B cell (primary cell): ENCODE measurements around the gene TMEM132E. TPM values are rescaled to one million over a fixed set of nuclear protein-coding genes. Genes with fewer than 3 reads are reported as not detected.

Experiments used
- ATAC-seq: fragments of 200-7000 bp; cut with Tn5 transposase; one replicate; pipeline ENCODE4 v1.10.0; 2021; ENCODE audit warnings: low read depth, mild to moderate bottlenecking, moderate number of reproducible peaks, moderate library complexity
- CTCF ChIA-PET: fragments of 350-600 bp; sonication (Branson Sonifier 250); formaldehyde crosslinking; loops from one replicate; lab custom pipeline; 2021; ENCODE audit warnings: antibody characterized with exemption, inconsistent platforms; lab: Charles Lee
- POLR2A ChIA-PET: fragments of 350-600 bp; sonication (Branson Sonifier 250); formaldehyde crosslinking; loops from one replicate; lab custom pipeline; 2021; ENCODE audit warnings: antibody characterized with exemption; lab: Charles Lee
- DNase-seq: peaks from one replicate; pipeline ENCODE4 v3.0.0; 2013
- H2AFZ ChIP-seq: 2 replicates; pipeline ENCODE4 v1.6.1; 2012; ENCODE audit warnings: mild to moderate bottlenecking, low read depth, low read length; ENCODE audit not compliant: insufficient read depth, poor library complexity, severe bottlenecking
- H3K27ac ChIP-seq, 2 donors: 1 replicate in 1 of 2; 2 replicates in 1 of 2; pipeline ENCODE4 v1.5.1; 2012 to 2013; ENCODE audit warnings: low read length in 2 of 2, mild to moderate bottlenecking in 2 of 2, moderate library complexity in 1 of 2
- H3K27me3 ChIP-seq, 4 experiments: fragments of 200-600 bp in 1 of 4; sonication (generic) in 1 of 4; replicated peaks in 1 of 4; 1 replicate in 2 of 4; 2 replicates in 2 of 4; pipeline versions ENCODE4 v1.6.1 to v1.7.0; 2013 to 2016; ENCODE audit warnings: low read length in 3 of 4, mild to moderate bottlenecking in 2 of 4, mixed read lengths in 1 of 4, moderate library complexity in 1 of 4; ENCODE audit not compliant: insufficient read depth in 4 of 4, control insufficient read depth in 3 of 4; ENCODE audit errors: control extremely low read depth in 1 of 4
- H3K36me3 ChIP-seq, 2 experiments: replicated peaks in 1 of 2; 1 replicate in 1 of 2; 2 replicates in 1 of 2; pipeline versions ENCODE4 v1.6.1 to v1.7.1; 2013; ENCODE audit warnings: low read length in 1 of 2; ENCODE audit not compliant: insufficient read depth in 2 of 2, control insufficient read depth in 1 of 2; ENCODE audit errors: control extremely low read depth in 1 of 2, extremely low read depth in 1 of 2
- H3K4me1 ChIP-seq, 2 donors: fragments of 200-600 bp in 1 of 2; sonication (generic) in 1 of 2; 1 replicate in 1 of 2; 2 replicates in 1 of 2; pipeline versions ENCODE4 v1.5.1 to v1.6.1; 2013 to 2017; ENCODE audit warnings: low read length in 2 of 2; ENCODE audit not compliant: control insufficient read depth in 2 of 2, insufficient read depth in 2 of 2
- H3K4me2 ChIP-seq: replicated peaks from 2 replicates; pipeline ENCODE3; 2012; ENCODE audit warnings: mild to moderate bottlenecking, low read depth, low read length; ENCODE audit not compliant: poor library complexity, severe bottlenecking
- H3K4me3 ChIP-seq, 5 experiments: fragments of 200-600 bp in 1 of 5; sonication (generic) in 1 of 5; 1 replicate in 3 of 5; 2 replicates in 2 of 5; pipeline versions ENCODE4 v1.5.1 to v1.7.0; 2011 to 2016; ENCODE audit warnings: low read length in 4 of 5, mild to moderate bottlenecking in 4 of 5, low read depth in 2 of 5, control low read depth in 1 of 5, moderate library complexity in 1 of 5; ENCODE audit not compliant: insufficient read depth in 1 of 5; ENCODE audit errors: control extremely low read depth in 1 of 5, extremely low read depth in 1 of 5
- H3K79me2 ChIP-seq: fragments of 200-600 bp; sonication (generic); one replicate; pipeline ENCODE4 v1.6.0; 2016; ENCODE audit warnings: low read length; ENCODE audit not compliant: control insufficient read depth, insufficient read depth
- H3K9ac ChIP-seq: fragments of 200-600 bp; sonication (generic); 2 replicates; pipeline ENCODE4 v1.6.1; 2017; ENCODE audit warnings: mild to moderate bottlenecking, low read length, moderate library complexity
- H3K9me3 ChIP-seq, 3 donors: one replicate each; pipeline versions ENCODE4 v1.6.1 to v1.7.1; 2013; ENCODE audit warnings: low read length in 2 of 3; ENCODE audit not compliant: control insufficient read depth in 2 of 3, insufficient read depth in 1 of 3; ENCODE audit errors: control extremely low read depth in 1 of 3
- H4K20me1 ChIP-seq: 2 replicates; pipeline ENCODE4 v1.6.0; 2012; ENCODE audit warnings: mild to moderate bottlenecking, low read length; ENCODE audit not compliant: insufficient read depth, control insufficient read depth, poor library complexity, severe bottlenecking
- H3K27ac Mint-ChIP-seq: one replicate; pipeline ENCODE4 v1.8.0; 2021; ENCODE audit warnings: mixed read lengths
- H3K27me3 Mint-ChIP-seq: one replicate; pipeline ENCODE4 v1.8.0; 2021; ENCODE audit warnings: mixed read lengths
- H3K4me1 Mint-ChIP-seq: one replicate; pipeline ENCODE4 v1.8.0; 2021; ENCODE audit warnings: mixed read lengths
- H3K4me3 Mint-ChIP-seq: one replicate; pipeline ENCODE4 v1.8.0; 2021; ENCODE audit warnings: mixed read lengths
- H3K9me3 Mint-ChIP-seq: one replicate; pipeline ENCODE4 v1.8.0; 2022; ENCODE audit warnings: mixed read lengths; ENCODE audit not compliant: insufficient read depth
- EZH2 ChIP-seq: IDR thresholded peaks from 2 replicates; pipeline ENCODE4 v1.6.1; 2012; ENCODE audit warnings: borderline replicate concordance, low read depth, mild to moderate bottlenecking, moderate library complexity, low read length; ENCODE audit not compliant: insufficient read depth, poor library complexity, severe bottlenecking
- WGBS: methylation state at CpG from one replicate; pipeline ENCODE4 v1.1.5; 2013; ENCODE audit warnings: missing lambda C conversion rate; ENCODE audit not compliant: insufficient coverage; 5-methylcytosine and 5-hydroxymethylcytosine counted together
- intact Hi-C: fragments of 100-400 bp; cut with micrococcal nuclease; formaldehyde crosslinking; loops from one replicate; pipeline ENCODE4 v1.10.0; 2022
- polyA minus RNA-seq: library from RNA; depleted of rRNA, polyadenylated mRNA; stranded (reverse); fragments of >200 nt; gene quantifications from 2 replicates; pipeline ENCODE4 v1.2.3, GENCODE V29; 2012
- polyA plus RNA-seq: library from polyadenylated mRNA; depleted of rRNA; stranded (reverse); fragments of >200 nt; gene quantifications from 2 replicates; pipeline ENCODE4 v1.2.3, GENCODE V29; 2012
- total RNA-seq, 2 donors: library from RNA; stranded (reverse); fragments of 120-200 nt in 1 of 2; gene quantifications; 1 replicate in 1 of 2; 2 replicates in 1 of 2; pipeline versions ENCODE4 v1.2.3 to v1.2.4, GENCODE V29; 2013 to 2022
- TF ChIP-seq, protein P1 (sequence below): fragments of 200-600 bp; IDR thresholded peaks from one replicate; pipeline ENCODE4 v1.8.0; 2022; ENCODE audit warnings: antibody characterized with exemption, mild to moderate bottlenecking

Gene TMEM132E, protein sequence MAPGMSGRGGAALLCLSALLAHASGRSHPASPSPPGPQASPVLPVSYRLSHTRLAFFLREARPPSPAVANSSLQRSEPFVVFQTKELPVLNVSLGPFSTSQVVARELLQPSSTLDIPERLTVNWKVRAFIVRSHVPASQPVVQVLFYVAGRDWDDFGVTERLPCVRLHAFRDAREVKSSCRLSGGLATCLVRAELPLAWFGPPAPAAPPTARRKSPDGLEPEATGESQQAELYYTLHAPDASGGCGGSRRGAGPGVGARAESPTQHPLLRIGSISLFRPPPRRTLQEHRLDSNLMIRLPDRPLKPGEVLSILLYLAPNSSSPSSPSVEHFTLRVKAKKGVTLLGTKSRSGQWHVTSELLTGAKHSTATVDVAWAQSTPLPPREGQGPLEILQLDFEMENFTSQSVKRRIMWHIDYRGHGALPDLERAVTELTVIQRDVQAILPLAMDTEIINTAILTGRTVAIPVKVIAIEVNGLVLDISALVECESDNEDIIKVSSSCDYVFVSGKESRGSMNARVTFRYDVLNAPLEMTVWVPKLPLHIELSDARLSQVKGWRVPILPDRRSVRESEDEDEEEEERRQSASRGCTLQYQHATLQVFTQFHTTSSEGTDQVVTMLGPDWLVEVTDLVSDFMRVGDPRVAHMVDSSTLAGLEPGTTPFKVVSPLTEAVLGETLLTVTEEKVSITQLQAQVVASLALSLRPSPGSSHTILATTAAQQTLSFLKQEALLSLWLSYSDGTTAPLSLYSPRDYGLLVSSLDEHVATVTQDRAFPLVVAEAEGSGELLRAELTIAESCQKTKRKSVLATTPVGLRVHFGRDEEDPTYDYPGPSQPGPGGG (N-terminal part only)
- total RNA-seq (not detected in 2 replicates), polyA plus RNA-seq (not detected in 2 replicates), polyA minus RNA-seq (0.09 TPM in 1 of 2 replicates, not detected in the other)
- 0.05 TPM for total RNA-seq (2013)

DNA sequence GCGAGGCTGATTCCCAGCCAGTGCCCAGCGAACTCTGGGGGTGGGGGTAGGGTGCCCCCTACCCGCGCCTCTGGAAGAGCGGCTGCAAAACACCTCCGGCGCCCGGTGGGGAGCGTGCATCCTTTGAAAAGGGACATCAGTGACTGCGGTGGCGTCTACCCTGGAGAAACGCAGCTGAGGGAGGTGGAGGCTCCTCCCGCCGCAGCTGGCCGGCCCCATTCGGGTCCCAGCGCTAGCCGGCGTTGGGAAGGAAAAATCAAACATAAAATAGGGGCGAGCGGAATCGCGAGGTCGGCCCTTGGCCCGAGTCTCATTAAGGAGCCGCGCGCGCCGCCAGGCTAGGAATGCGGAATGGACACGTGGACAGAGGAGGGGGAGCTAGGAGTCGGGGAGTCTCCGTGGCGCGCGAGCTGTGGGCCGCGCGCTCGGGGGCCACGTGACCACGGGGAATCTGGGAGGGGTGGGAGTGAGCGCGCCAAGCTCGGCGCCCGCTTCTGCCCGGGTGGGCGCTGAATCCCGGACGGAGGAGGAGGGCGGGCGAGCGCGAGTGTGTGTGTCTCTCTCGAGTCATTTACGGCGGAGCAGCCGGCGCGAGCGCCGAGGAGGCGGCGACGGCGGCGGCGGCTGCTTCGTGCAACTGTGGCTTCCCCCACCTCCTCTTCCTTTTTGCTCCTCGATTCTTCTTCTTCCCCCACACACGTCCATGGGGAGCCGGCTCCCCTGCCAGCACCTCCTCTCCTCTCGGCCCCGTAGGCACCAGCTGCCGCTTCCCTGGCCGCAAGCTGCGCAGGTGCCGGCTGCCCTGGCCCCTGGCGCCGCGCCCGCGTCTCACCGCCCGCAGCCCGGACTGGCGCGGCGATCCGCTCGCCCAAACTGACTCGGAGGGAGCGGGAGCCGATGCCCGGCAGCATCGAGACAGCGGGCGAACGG lies at the start of gene TMEM132E:
Gene TMEM132E, plus strand, starts transcription at position 566 of the 930 bp plus-strand sequence. CDS start 1,495 bp downstream, outside the sequence.
- WGBS = 1% methylated on average over 98 of the region's 101 CpGs
- TF ChIP-seq, protein P1, sequence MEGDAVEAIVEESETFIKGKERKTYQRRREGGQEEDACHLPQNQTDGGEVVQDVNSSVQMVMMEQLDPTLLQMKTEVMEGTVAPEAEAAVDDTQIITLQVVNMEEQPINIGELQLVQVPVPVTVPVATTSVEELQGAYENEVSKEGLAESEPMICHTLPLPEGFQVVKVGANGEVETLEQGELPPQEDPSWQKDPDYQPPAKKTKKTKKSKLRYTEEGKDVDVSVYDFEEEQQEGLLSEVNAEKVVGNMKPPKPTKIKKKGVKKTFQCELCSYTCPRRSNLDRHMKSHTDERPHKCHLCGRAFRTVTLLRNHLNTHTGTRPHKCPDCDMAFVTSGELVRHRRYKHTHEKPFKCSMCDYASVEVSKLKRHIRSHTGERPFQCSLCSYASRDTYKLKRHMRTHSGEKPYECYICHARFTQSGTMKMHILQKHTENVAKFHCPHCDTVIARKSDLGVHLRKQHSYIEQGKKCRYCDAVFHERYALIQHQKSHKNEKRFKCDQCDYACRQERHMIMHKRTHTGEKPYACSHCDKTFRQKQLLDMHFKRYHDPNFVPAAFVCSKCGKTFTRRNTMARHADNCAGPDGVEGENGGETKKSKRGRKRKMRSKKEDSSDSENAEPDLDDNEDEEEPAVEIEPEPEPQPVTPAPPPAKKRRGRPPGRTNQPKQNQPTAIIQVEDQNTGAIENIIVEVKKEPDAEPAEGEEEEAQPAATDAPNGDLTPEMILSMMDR = no peak
- TF ChIP-seq EZH2 = no peak
- ChIA-PET CTCF (no interaction called here), POLR2A (no interaction called here)
- H3K27me3 Mint-ChIP-seq = peaks cover 78% of the 10 kb centered on the region
- Histone ChIP-seq H3K4me2 (peak within 1 kb of the TSS; percentile 76), H2AFZ (peak within 1 kb of the TSS; percentile 60), H3K4me1 (peaks cover 23 to 30% of the 10 kb centered on the region in 2 donors), H3K79me2 (no peaks in the 10 kb centered on the region), H3K9me3 (peaks cover 0 to 9% (median 0%) of the 10 kb centered on the region in 3 donors), H3K27ac (no peak within 1 kb of the TSS), H3K27me3 (peaks cover 0 to 64% (median 36%) of the 10 kb centered on the region in 4 experiments), H3K9ac (peak within 1 kb of the TSS; percentile 12), H4K20me1 (no peaks in the 10 kb centered on the region), H3K4me3 (peak within 1 kb of the TSS in 3 of 5 experiments; percentile 15 to 41 (median 39)), H3K36me3 (no peaks in the 10 kb centered on the region)
- ATAC-seq (no peak), DNase-seq (peak; percentile 14)
- H3K9me3 Mint-ChIP-seq = no peaks in the 10 kb centered on the region
- H3K4me1 Mint-ChIP-seq = peaks cover 16% of the 10 kb centered on the region
- intact Hi-C loops = no loop called here
- H3K27ac Mint-ChIP-seq = no peak within 1 kb of the TSS
- peak within 1 kb of the TSS; percentile 72 for H3K4me3 Mint-ChIP-seq
